HFFc6 (cell line): ENCODE data around the gene CITED2. TPM values are rescaled to one million over a fixed set of nuclear protein-coding genes. Genes with fewer than 3 reads are reported as not detected.

ENCODE experiments used
- DNase-seq: peaks from one replicate; pipeline ENCODE4 v3.0.0-alpha.2; 2018
- H3K27ac Mint-ChIP-seq: 2 replicates; pipeline ENCODE4 v1.8.0; 2020; ENCODE audit warnings: mild to moderate bottlenecking, mixed read lengths
- H3K27me3 Mint-ChIP-seq: 2 replicates; pipeline ENCODE4 v1.8.0; 2021; ENCODE audit warnings: mild to moderate bottlenecking, moderate library complexity, mixed read lengths; ENCODE audit not compliant: insufficient read depth
- H3K36me3 Mint-ChIP-seq: 2 replicates; pipeline ENCODE4 v1.8.0; 2021; ENCODE audit warnings: low read depth, mixed read lengths
- H3K4me1 Mint-ChIP-seq: 2 replicates; pipeline ENCODE4 v1.8.0; 2020; ENCODE audit warnings: low read depth, mixed read lengths
- H3K4me3 Mint-ChIP-seq: 2 replicates; pipeline ENCODE4 v1.8.0; 2020; ENCODE audit warnings: mild to moderate bottlenecking, moderate library complexity, mixed read lengths
- H3K9me3 Mint-ChIP-seq: 2 replicates; pipeline ENCODE4 v1.8.0; 2020; ENCODE audit warnings: mild to moderate bottlenecking, mixed read lengths
- CTCF ChIP-seq: fragments of 200-600 bp; sonication (generic); IDR thresholded peaks from 2 replicates; pipeline ENCODE4 v1.5.0; 2021; ENCODE audit warnings: antibody characterized with exemption, mild to moderate bottlenecking
- total RNA-seq, 6 experiments: library from RNA; stranded (reverse); fragmentation: NEBNext Ultra II Directional; extraction: Animal tissue kit (Norgen Biotek cat#: 25700); gene quantifications; 2 replicates in 1 of 6; 3 replicates in 5 of 6; pipeline ENCODE4 v1.2.3, GENCODE V29; 2021

The CITED2 gene
- total RNA-seq, 6 experiments from 2014 or later: 1,147 to 1,717 (median 1,616) TPM

DNA sequence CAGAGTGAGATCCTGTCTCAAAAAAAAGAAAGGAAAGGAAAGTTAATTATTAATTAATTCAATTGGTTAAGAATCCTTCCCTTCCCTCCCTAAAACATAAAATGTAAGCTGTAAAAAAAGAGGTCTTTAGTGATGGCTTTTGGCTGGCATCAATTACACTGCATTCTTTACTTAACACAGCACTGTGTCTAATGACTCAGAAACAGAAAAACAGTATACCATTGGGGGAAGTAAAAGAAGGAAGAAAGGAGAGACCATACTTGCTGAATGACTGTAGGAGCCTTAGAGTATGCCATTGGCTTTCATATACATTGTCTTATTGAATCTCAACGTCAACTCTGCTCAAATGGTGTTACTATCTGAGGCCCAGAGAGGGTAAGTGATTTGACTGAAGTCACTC, 18.3 kb upstream of the CITED2 start:
- Mint-ChIP-seq H3K4me3 (no peak overlapping the region), H3K9me3 (no peaks in the 10 kb centered on the region), H3K27me3 (no peaks in the 10 kb centered on the region), H3K36me3 (no peaks in the 10 kb centered on the region), H3K4me1 (peaks cover 29% of the 10 kb centered on the region), H3K27ac (no peak overlapping the region)
- DNase-seq: peak; percentile 52
- TF ChIP-seq CTCF: no peak

- H3K27me3 Mint-ChIP-seq: no peaks in the 10 kb centered on the region
- no peak overlapping the region for H3K27ac Mint-ChIP-seq
- no peaks in the 10 kb centered on the region for H3K36me3 Mint-ChIP-seq
- H3K9me3 Mint-ChIP-seq: no peaks in the 10 kb centered on the region
- no peak for TF ChIP-seq CTCF
- no peak overlapping the region for H3K4me3 Mint-ChIP-seq
- peaks cover 34% of the 10 kb centered on the region for H3K4me1 Mint-ChIP-seq
- no peak for DNase-seq
These were observed 17.3 kb upstream of the CITED2 start for GRCh38 chr6:139391709-139392108.

DNA sequence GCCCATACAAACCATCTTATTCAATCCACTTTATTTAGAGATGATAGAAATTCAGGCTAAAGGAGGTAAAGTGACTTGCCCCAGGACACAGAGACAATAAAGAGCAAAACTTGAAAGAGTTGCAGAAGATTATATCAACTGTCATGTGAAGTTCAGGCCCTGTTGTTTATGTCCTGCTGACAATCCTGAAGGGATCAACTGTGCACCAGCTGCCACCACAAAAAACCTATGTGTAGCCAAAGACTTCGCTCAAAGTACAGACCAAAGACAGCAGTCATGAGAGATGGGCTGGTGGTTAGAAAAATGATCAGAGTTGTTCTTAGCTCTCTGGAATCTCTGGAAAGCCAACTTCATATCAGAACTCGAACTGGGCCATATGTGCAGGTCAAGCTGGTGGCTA, 16.0 kb upstream of the CITED2 start:
- DNase-seq: no peak
- Mint-ChIP-seq H3K27me3 (no peaks in the 10 kb centered on the region), H3K4me3 (no peak overlapping the region), H3K4me1 (peaks cover 39% of the 10 kb centered on the region), H3K27ac (no peak overlapping the region), H3K36me3 (no peaks in the 10 kb centered on the region), H3K9me3 (no peaks in the 10 kb centered on the region)
- no peak for TF ChIP-seq CTCF

DNA sequence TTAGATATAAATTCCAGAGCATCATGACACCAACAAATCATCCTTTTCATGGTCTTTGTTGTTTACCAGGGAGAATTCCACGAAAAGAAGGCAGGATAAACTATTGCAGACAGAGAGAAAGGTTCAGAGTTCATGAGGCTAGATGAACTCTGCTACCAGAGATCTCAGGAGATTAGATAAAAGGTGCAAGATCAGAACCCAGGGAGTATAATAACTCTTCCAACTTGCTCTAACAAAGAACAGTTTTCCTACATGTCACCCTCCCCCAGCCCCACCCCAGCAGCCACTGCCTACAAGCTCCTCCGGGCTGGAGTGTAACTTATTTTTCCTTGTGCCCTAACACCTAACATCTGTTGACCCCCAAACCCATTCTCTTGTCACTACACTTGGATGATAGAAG, 13.9 kb upstream of the CITED2 start:
- no peak overlapping the region for H3K4me3 Mint-ChIP-seq
- DNase-seq: no peak
- peaks cover 33% of the 10 kb centered on the region for H3K4me1 Mint-ChIP-seq
- TF ChIP-seq CTCF: no peak
- no peak overlapping the region for H3K27ac Mint-ChIP-seq
- no peaks in the 10 kb centered on the region for H3K36me3 Mint-ChIP-seq
- no peaks in the 10 kb centered on the region for H3K9me3 Mint-ChIP-seq
- H3K27me3 Mint-ChIP-seq: no peaks in the 10 kb centered on the region

GRCh38 chr6:139386404-139386803, 12.0 kb upstream of the CITED2 start:
- no peak overlapping the region for H3K4me3 Mint-ChIP-seq
- TF ChIP-seq CTCF: no peak
- peaks cover 5% of the 10 kb centered on the region for H3K36me3 Mint-ChIP-seq
- no peak overlapping the region for H3K27ac Mint-ChIP-seq
- peaks cover 34% of the 10 kb centered on the region for H3K4me1 Mint-ChIP-seq
- H3K9me3 Mint-ChIP-seq: peaks cover 5% of the 10 kb centered on the region; the same call in 1 of the 2 replicates
- H3K27me3 Mint-ChIP-seq: no peaks in the 10 kb centered on the region
- no peak for DNase-seq
